Hepatocyte (in vitro differentiated cells): ENCODE measurements around the gene SCAF4. TPM values are rescaled to one million over a fixed set of nuclear protein-coding genes. Genes with fewer than 3 reads are reported as not detected.
A peak's percentile ranks its signal among the peaks of the same experiment; 100 is the strongest.

Experiments
- DNase-seq: peaks from one replicate; pipeline ENCODE4 v3.0.0-alpha.2; 2016; ENCODE audit warnings: low spot score
- H2AFZ ChIP-seq: fragments of 200-600 bp; sonication (generic); 2 replicates; pipeline ENCODE4 v1.6.0; 2016; ENCODE audit warnings: antibody characterized with exemption, mild to moderate bottlenecking
- H3K27ac ChIP-seq: fragments of 200-600 bp; sonication (generic); 2 replicates; pipeline ENCODE4 v1.5.1; 2016; ENCODE audit warnings: mild to moderate bottlenecking
- H3K27me3 ChIP-seq: fragments of 200-600 bp; sonication (generic); 2 replicates; pipeline ENCODE4 v1.6.1; 2016
- H3K36me3 ChIP-seq: fragments of 200-600 bp; sonication (generic); replicated peaks from 2 replicates; pipeline ENCODE4 v1.5.1; 2016; ENCODE audit warnings: low read depth; ENCODE audit not compliant: insufficient read depth
- H3K4me1 ChIP-seq: fragments of 200-600 bp; sonication (generic); 2 replicates; pipeline ENCODE4 v1.5.1; 2016; ENCODE audit warnings: mild to moderate bottlenecking, moderate library complexity; ENCODE audit not compliant: insufficient read depth
- H3K4me2 ChIP-seq: fragments of 200-600 bp; sonication (generic); 2 replicates; pipeline ENCODE4 v1.6.0; 2016
- H3K4me3 ChIP-seq: fragments of 200-600 bp; sonication (generic); 2 replicates; pipeline ENCODE4 v1.5.1; 2016; ENCODE audit warnings: mild to moderate bottlenecking
- H3K79me2 ChIP-seq: fragments of 200-600 bp; sonication (generic); 2 replicates; pipeline ENCODE4 v1.6.0; 2017; ENCODE audit warnings: mild to moderate bottlenecking
- H3K9me2 ChIP-seq: fragments of 200-600 bp; sonication (generic); replicated peaks from 2 replicates; pipeline ENCODE4 v1.6.0; 2017; ENCODE audit warnings: mild to moderate bottlenecking; ENCODE audit not compliant: insufficient read depth
- H3K9me3 ChIP-seq: fragments of 200-600 bp; sonication (generic); 2 replicates; pipeline ENCODE4 v1.5.1; 2016; ENCODE audit warnings: low read depth, mild to moderate bottlenecking
- H4K20me1 ChIP-seq: fragments of 200-600 bp; sonication (generic); 2 replicates; pipeline ENCODE4 v1.6.0; 2016; ENCODE audit warnings: mild to moderate bottlenecking; ENCODE audit not compliant: insufficient read depth, poor library complexity, severe bottlenecking
- CTCF ChIP-seq: fragments of 200-600 bp; sonication (generic); IDR thresholded peaks from 2 replicates; pipeline ENCODE4 v1.5.1; 2016; ENCODE audit warnings: antibody characterized with exemption, mild to moderate bottlenecking; ENCODE audit not compliant: poor library complexity
- EZH2 ChIP-seq: fragments of 200-600 bp; sonication (generic); IDR thresholded peaks from 2 replicates; pipeline ENCODE4 v1.6.1; 2016; ENCODE audit warnings: antibody characterized with exemption, mild to moderate bottlenecking, borderline replicate concordance
- EZH2phosphoT487 ChIP-seq: fragments of 200-600 bp; sonication (generic); IDR thresholded peaks from one replicate; pipeline ENCODE4 v1.6.1; 2018; ENCODE audit warnings: antibody characterized with exemption, mild to moderate bottlenecking, low read depth, moderate library complexity; ENCODE audit not compliant: unreplicated experiment, severe bottlenecking
- WGBS: methylation state at CpG from one replicate; pipeline ENCODE4 v1.1.6; 2016; ENCODE audit warnings: low lambda C conversion rate; ENCODE audit errors: missing lambda C conversion rate; 5-methylcytosine and 5-hydroxymethylcytosine counted together
- polyA plus RNA-seq: library from polyadenylated mRNA; unstranded; fragments of >200 nt; fragmentation: Nextera tagmentation; extraction: Ambion mirVana; gene quantifications from 2 replicates; pipeline ENCODE4 v1.2.1, GENCODE V29; 2016
- total RNA-seq: library from RNA; depleted of rRNA; stranded (reverse); fragments of >200 nt; gene quantifications from 2 replicates; pipeline ENCODE4 v1.2.3, GENCODE V29; 2014

SCAF4 gene
- total and polyA plus RNA-seq, 2 experiments from 2014 or later, result 18.7 to 33.1 TPM

GRCh38 chr21:31730712-31731055, 1.2 kb downstream of the SCAF4 start:
- Histone ChIP-seq H3K4me3 (peak overlapping the region; percentile 99), H3K79me2 (peaks cover 61% of the 10 kb centered on the region), H3K27ac (peak overlapping the region; percentile 100), H3K27me3 (no peaks in the 10 kb centered on the region), H3K4me1 (peaks cover 30% of the 10 kb centered on the region), H3K9me3 (no peaks in the 10 kb centered on the region), H3K9me2 (no peaks in the 10 kb centered on the region), H3K4me2 (peak overlapping the region; percentile 92), H2AFZ (peak overlapping the region; percentile 93), H4K20me1 (peaks cover 56% of the 10 kb centered on the region), H3K36me3 (no peaks in the 10 kb centered on the region)
- WGBS, result 0% methylated on average over 14 of the region's 14 CpGs
- no peak for TF ChIP-seq EZH2phosphoT487
- TF ChIP-seq CTCF, result no peak
- no peak for TF ChIP-seq EZH2
- no peak for DNase-seq

DNA sequence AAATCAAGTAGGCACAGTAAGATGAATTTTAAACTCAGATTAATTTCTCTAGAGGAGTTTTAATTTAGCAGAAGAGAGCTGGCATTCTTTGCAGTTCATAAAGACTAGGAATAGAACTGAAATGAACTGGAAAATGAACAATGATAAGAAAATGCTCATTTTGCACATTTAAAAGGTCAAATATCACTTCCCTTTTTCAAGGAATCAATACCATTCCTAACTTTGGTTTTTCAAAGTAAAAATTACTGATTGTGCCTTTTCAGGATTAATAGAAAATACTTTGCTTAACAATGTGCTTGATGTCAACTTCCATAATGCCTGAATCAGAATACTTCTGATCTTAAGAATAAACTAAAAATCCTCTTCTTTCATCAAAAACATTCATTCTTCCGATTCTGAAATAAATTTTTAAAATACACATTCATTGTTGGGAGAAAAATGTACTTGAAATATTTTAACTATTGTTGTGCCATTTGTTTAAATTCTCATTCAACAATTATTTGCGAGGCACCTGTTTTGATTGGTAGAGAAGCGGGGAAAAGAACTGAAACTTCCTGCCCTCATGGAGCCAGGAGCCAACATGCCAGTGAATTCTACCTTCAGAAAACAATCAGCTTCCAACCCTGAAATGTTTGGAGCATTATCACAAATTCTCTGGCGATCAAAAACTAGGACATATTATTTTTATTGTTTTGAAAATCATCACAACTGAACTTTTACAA, 2.1 kb downstream of the SCAF4 start:
- H3K9me2 ChIP-seq, result no peaks in the 10 kb centered on the region
- WGBS, result 47% methylated on average over 4 of the region's 4 CpGs
- H3K27me3 ChIP-seq, result no peaks in the 10 kb centered on the region
- peaks cover 70% of the 10 kb centered on the region for H3K79me2 ChIP-seq
- peak overlapping the region; percentile 99 for H3K4me3 ChIP-seq
- no peak overlapping the region for H2AFZ ChIP-seq
- peaks cover 30% of the 10 kb centered on the region for H3K4me1 ChIP-seq
- peak overlapping the region; percentile 92 for H3K4me2 ChIP-seq
- peak overlapping the region; percentile 100 for H3K27ac ChIP-seq
- no peaks in the 10 kb centered on the region for H3K9me3 ChIP-seq
- peaks cover 65% of the 10 kb centered on the region for H4K20me1 ChIP-seq
- H3K36me3 ChIP-seq, result no peaks in the 10 kb centered on the region
- TF ChIP-seq CTCF (no peak), EZH2 (no peak), EZH2phosphoT487 (no peak)
- no peak for DNase-seq

- H3K9me3 ChIP-seq, result no peaks in the 10 kb centered on the region
- peaks cover 78% of the 10 kb centered on the region for H3K79me2 ChIP-seq
- H3K36me3 ChIP-seq, result no peaks in the 10 kb centered on the region
- 56% methylated on average over 3 of the region's 3 CpGs for WGBS
- H3K9me2 ChIP-seq, result no peaks in the 10 kb centered on the region
- peak overlapping the region; percentile 92 for H3K4me2 ChIP-seq
- peak overlapping the region; percentile 28 for H3K4me3 ChIP-seq
- TF ChIP-seq EZH2, result no peak
- no peak for TF ChIP-seq CTCF
- TF ChIP-seq EZH2phosphoT487, result no peak
- H4K20me1 ChIP-seq, result peaks cover 73% of the 10 kb centered on the region
- peaks cover 30% of the 10 kb centered on the region for H3K4me1 ChIP-seq
- H3K27me3 ChIP-seq, result no peaks in the 10 kb centered on the region
- DNase-seq, result no peak
- no peak overlapping the region for H2AFZ ChIP-seq
- peak overlapping the region; percentile 20 for H3K27ac ChIP-seq
Measured at GRCh38 chr21:31728952-31729351, 3.0 kb downstream of the SCAF4 start.
